ENCODE data around the gene EPHA10. TPM values are rescaled to one million over a fixed set of nuclear protein-coding genes. Genes with fewer than 3 reads are reported as not detected.

EPHA10 gene
- total and polyA plus RNA-seq, 5 donors: 0.11 to 1.1 (median 0.36) TPM

- intact Hi-C loops (cut with DNase I): no loop called here
- no peaks in the 10 kb centered on the region for H3K9me3 ChIP-seq (ENCODE audit: control insufficient read depth, low read length)
- H3K4me1 ChIP-seq (ENCODE audit: control insufficient read depth, insufficient read depth, low read length): no peaks in the 10 kb centered on the region
- no peaks in the 10 kb centered on the region for H3K27me3 ChIP-seq (ENCODE audit: control insufficient read depth, insufficient read depth)
- WGBS: 70% methylated on average over 13 of the region's 13 CpGs
- H3K4me3 ChIP-seq (ENCODE audit: low read length): no peak overlapping the region
- DNase-seq (no peak), ATAC-seq (no peak)
- H3K27ac ChIP-seq (ENCODE audit: low read length): no peak overlapping the region
These were observed 45.2 kb downstream of the EPHA10 start for GRCh38 chr1:37719572-37720195.

DNA sequence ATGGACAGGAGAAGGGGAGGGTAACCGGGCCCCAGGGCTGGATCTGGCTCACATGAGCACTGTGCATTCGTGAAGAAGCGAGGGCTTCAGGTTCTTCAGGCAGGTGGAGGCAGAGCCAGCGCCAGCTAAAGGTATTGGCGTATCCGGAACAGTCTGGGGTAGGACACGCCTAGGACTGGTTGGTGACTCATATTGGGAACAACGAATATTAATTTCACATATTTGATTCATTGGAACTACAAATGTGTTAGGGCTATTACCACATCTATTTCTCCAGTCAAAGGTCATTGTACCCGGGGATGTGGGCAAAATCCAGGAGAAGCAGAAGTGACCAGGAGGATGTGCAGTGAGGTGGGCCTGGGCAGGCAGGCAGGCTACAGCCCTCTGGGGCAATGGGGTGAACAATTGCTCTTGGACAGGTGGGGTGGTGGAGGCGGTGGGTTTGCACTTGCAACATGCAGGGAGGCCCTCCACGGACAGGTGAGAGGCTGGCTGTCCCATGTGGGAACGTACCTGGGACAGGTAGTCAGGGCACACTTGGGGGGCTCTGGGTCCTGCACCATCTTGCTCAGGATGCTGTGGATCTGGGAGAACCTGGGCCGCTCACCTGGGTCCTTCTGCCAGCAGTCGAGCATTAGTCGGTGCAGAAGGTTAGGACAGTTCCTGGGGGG lies 45.9 kb downstream of the EPHA10 start:
- Histone ChIP-seq H3K4me3 (ENCODE audit: low read length) (no peak overlapping the region), H3K27me3 (ENCODE audit: control insufficient read depth, insufficient read depth) (no peaks in the 10 kb centered on the region), H3K4me1 (ENCODE audit: control insufficient read depth, insufficient read depth, low read length) (no peaks in the 10 kb centered on the region), H3K27ac (ENCODE audit: low read length) (no peak overlapping the region), H3K9me3 (ENCODE audit: control insufficient read depth, low read length) (no peaks in the 10 kb centered on the region)
- ATAC-seq (no peak), DNase-seq (no peak)
- intact Hi-C loops (cut with DNase I): no loop called here
- 88% methylated on average over 15 of the region's 15 CpGs for WGBS

GRCh38 chr1:37718181-37718900 lies 46.6 kb downstream of the EPHA10 start:
- H3K9me3 ChIP-seq (ENCODE audit: control insufficient read depth, low read length): no peaks in the 10 kb centered on the region
- no peak overlapping the region for H3K4me3 ChIP-seq (ENCODE audit: low read length)
- DNase-seq (no peak), ATAC-seq (no peak)
- H3K27ac ChIP-seq (ENCODE audit: low read length): no peak overlapping the region
- no peaks in the 10 kb centered on the region for H3K27me3 ChIP-seq (ENCODE audit: control insufficient read depth, insufficient read depth)
- intact Hi-C loops (cut with DNase I): no loop called here
- H3K4me1 ChIP-seq (ENCODE audit: control insufficient read depth, insufficient read depth, low read length): no peaks in the 10 kb centered on the region
- 85% methylated on average over 26 of the region's 26 CpGs for WGBS

- no peak for ATAC-seq
- H3K27me3 ChIP-seq (ENCODE audit: control insufficient read depth, insufficient read depth): no peaks in the 10 kb centered on the region
- no peaks in the 10 kb centered on the region for H3K4me1 ChIP-seq (ENCODE audit: control insufficient read depth, insufficient read depth, low read length)
- DNase-seq: no peak
- no peak overlapping the region for H3K4me3 ChIP-seq (ENCODE audit: low read length)
- WGBS: 77% methylated on average over 6 of the region's 6 CpGs
- H3K9me3 ChIP-seq (ENCODE audit: control insufficient read depth, low read length): no peaks in the 10 kb centered on the region
- no peak overlapping the region for H3K27ac ChIP-seq (ENCODE audit: low read length)
- intact Hi-C loops (cut with DNase I): no loop called here
These were observed 47.3 kb downstream of the EPHA10 start for GRCh38 chr1:37717631-37718030.

DNA sequence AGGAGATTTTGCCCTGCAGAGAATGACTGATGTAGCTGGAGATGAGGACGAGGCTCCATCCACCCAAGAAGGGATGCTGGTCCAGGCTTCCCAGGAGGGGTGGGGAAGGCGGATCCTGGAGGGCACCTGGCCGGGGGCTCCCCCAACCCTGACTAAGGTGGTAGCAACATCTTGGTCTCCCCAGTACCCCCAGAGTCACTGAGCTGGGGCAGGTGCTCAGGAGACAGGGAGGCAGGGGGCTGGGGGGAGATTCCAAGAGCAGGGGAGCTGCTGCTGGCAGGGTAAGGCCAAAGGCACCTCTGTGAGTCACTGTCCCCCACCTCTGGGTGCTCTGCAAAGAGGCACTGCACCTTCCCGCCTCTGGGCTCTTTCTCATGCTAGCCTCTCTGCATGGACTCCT lies 48.6 kb downstream of the EPHA10 start:
- H3K9me3 ChIP-seq (ENCODE audit: control insufficient read depth, low read length): no peaks in the 10 kb centered on the region
- WGBS: 75% methylated on average over 4 of the region's 4 CpGs
- DNase-seq (no peak), ATAC-seq (no peak)
- intact Hi-C loops (cut with DNase I): no loop called here
- no peaks in the 10 kb centered on the region for H3K4me1 ChIP-seq (ENCODE audit: control insufficient read depth, insufficient read depth, low read length)
- no peak overlapping the region for H3K4me3 ChIP-seq (ENCODE audit: low read length)
- no peaks in the 10 kb centered on the region for H3K27me3 ChIP-seq (ENCODE audit: control insufficient read depth, insufficient read depth)
- no peak overlapping the region for H3K27ac ChIP-seq (ENCODE audit: low read length)

DNA sequence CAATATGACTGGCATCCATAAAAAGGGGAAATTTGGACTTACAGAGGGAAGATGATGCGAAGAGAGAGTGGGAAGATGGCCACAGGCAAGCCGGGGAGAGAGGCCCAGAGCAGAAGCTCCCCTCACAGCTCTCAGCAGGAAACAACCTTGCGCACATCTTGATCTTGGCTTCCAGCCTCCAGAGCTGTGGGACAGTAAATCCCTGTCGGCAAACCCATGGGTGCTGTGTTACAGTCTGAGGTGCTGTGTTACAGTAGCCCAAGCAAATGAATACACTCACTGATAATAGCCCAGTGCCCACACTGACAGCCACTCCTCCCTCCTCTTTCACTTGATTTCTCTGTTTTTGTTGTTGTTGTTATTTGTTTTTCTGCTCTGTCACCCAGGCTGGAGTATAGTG lies 50.2 kb downstream of the EPHA10 start:
- no peak for DNase-seq

DNA sequence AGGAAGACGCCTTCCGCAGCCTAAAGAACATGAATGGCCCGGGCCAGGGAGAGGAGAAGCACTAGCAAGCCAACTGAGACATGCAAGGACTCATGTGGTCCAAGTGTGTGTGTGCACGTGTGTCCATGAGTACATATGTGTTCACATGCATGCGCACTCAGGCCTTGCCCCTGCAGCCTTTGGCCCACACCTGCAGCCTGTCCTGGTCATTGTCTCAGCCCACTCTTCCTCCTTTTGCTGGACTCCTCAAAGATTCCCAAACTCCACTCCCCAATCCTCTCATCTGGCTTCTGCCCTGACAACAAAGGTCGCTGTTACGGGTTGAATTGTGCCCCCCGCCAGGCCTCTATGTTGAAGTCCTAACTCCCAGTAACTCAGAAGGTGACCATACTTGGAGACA lies 50.7 kb downstream of the EPHA10 start:
- Histone ChIP-seq H3K27ac (ENCODE audit: low read length) (no peak overlapping the region), H3K9me3 (ENCODE audit: control insufficient read depth, low read length) (no peaks in the 10 kb centered on the region), H3K4me3 (ENCODE audit: low read length) (no peak overlapping the region), H3K27me3 (ENCODE audit: control insufficient read depth, insufficient read depth) (no peaks in the 10 kb centered on the region), H3K4me1 (ENCODE audit: control insufficient read depth, insufficient read depth, low read length) (no peaks in the 10 kb centered on the region)
- DNase-seq (no peak), ATAC-seq (no peak)
- intact Hi-C loops (cut with DNase I): no loop called here
- 83% methylated on average over 8 of the region's 8 CpGs for WGBS

More for the DNA sequence above, 50.2 kb downstream of the EPHA10 start:
- intact Hi-C loops (cut with DNase I): no loop called here
- 80% methylated on average over 4 of the region's 4 CpGs for WGBS
- Histone ChIP-seq H3K9me3 (ENCODE audit: control insufficient read depth, low read length) (no peaks in the 10 kb centered on the region), H3K4me3 (ENCODE audit: low read length) (no peak overlapping the region), H3K27ac (ENCODE audit: low read length) (no peak overlapping the region), H3K4me1 (ENCODE audit: control insufficient read depth, insufficient read depth, low read length) (no peaks in the 10 kb centered on the region), H3K27me3 (ENCODE audit: control insufficient read depth, insufficient read depth) (no peaks in the 10 kb centered on the region)
- no peak for ATAC-seq

GRCh38 chr1:37708471-37708870 lies 56.4 kb downstream of the EPHA10 start:
- ATAC-seq (no peak), DNase-seq (no peak)
- Histone ChIP-seq H3K27ac (ENCODE audit: low read length) (no peak overlapping the region), H3K27me3 (ENCODE audit: control insufficient read depth, insufficient read depth) (no peaks in the 10 kb centered on the region), H3K9me3 (ENCODE audit: control insufficient read depth, low read length) (no peaks in the 10 kb centered on the region), H3K4me3 (ENCODE audit: low read length) (no peak overlapping the region), H3K4me1 (ENCODE audit: control insufficient read depth, insufficient read depth, low read length) (no peaks in the 10 kb centered on the region)
- intact Hi-C loops (cut with DNase I): no loop called here
- 88% methylated on average over 4 of the region's 4 CpGs for WGBS

DNA sequence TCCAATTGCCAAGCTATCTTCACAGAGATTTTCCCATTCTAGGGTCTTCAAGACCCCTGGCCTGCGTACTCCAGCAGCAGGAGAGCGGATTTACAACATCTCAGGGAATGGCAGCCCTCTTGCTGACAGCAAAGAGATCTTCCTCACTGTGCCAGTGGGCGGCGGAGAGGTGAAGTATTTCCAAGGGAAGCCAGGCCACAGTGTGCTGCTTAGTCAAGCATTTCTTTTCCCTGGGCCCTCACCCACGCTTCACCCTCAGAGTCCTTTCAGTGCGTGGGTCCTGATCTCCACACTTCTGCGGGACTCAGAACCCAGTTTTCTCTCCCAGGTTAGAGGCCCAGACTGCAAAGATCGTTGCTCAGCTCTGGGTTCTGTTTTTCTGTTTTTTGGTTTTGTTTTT lies 59.5 kb downstream of the EPHA10 start:
- Histone ChIP-seq H3K4me3 (ENCODE audit: low read length) (no peak overlapping the region), H3K9me3 (ENCODE audit: control insufficient read depth, low read length) (no peaks in the 10 kb centered on the region), H3K27me3 (ENCODE audit: control insufficient read depth, insufficient read depth) (no peaks in the 10 kb centered on the region), H3K27ac (ENCODE audit: low read length) (no peak overlapping the region), H3K4me1 (ENCODE audit: control insufficient read depth, insufficient read depth, low read length) (no peaks in the 10 kb centered on the region)
- ATAC-seq (no peak), DNase-seq (no peak)
- intact Hi-C loops (cut with DNase I): no loop called here
- 79% methylated on average over 8 of the region's 8 CpGs for WGBS

DNA sequence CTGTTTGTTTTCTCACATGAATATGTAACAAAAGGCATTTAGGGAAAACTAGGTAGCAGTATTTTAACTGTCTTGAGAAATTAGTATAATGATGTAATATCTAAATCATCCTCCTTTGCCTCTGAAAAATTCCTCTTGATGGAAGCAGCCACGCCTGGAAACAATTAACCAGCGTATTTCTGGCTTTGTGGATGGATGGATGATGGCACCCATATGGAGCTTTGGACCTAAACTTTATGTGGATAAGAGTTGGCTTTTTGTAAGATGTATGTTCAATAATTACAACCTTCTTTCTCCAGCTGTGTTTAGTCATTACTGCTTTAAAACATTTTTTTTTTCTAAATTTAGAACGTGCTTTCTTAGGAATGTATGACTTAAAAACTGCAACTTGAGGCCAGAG lies 60.0 kb downstream of the EPHA10 start:
- no peaks in the 10 kb centered on the region for H3K4me1 ChIP-seq (ENCODE audit: control insufficient read depth, insufficient read depth, low read length)
- H3K9me3 ChIP-seq (ENCODE audit: control insufficient read depth, low read length): no peaks in the 10 kb centered on the region
- ATAC-seq (no peak), DNase-seq (no peak)
- H3K4me3 ChIP-seq (ENCODE audit: low read length): no peak overlapping the region
- 69% methylated on average over 3 of the region's 3 CpGs for WGBS
- no peak overlapping the region for H3K27ac ChIP-seq (ENCODE audit: low read length)
- intact Hi-C loops (cut with DNase I): no loop called here
- H3K27me3 ChIP-seq (ENCODE audit: control insufficient read depth, insufficient read depth): no peaks in the 10 kb centered on the region

- no peaks in the 10 kb centered on the region for H3K9me3 ChIP-seq (ENCODE audit: control insufficient read depth, low read length)
- no peaks in the 10 kb centered on the region for H3K4me1 ChIP-seq (ENCODE audit: control insufficient read depth, insufficient read depth, low read length)
- 97% methylated on average over 14 of the region's 14 CpGs for WGBS
- DNase-seq (no peak), ATAC-seq (no peak)
- intact Hi-C loops (cut with DNase I): no loop called here
- H3K27ac ChIP-seq (ENCODE audit: low read length): no peak overlapping the region
- no peak overlapping the region for H3K4me3 ChIP-seq (ENCODE audit: low read length)
- no peaks in the 10 kb centered on the region for H3K27me3 ChIP-seq (ENCODE audit: control insufficient read depth, insufficient read depth)
These were observed 61.9 kb downstream of the EPHA10 start for GRCh38 chr1:37703061-37703460.
